Transverse colon (tissue), 4 donors: ENCODE data around the gene TVP23A.

ENCODE experiments used
- POLR2AphosphoS5 ChIP-seq, 3 donors: sonication (generic); formaldehyde crosslinking; IDR thresholded peaks; one replicate each; pipeline ENCODE4 v1.6.1; 2016; ENCODE audit warnings: antibody characterized with exemption in 3 of 3
- TF ChIP-seq, protein P1 (sequence below), 5 experiments: fragments of 200-600 bp in 3 of 5; fragments of 450-650 bp in 2 of 5; sonication (generic) in 3 of 5; IDR thresholded peaks; 1 replicate in 2 of 5; 2 replicates in 3 of 5; pipeline ENCODE4 v1.5.1; 2016 to 2017; ENCODE audit warnings: antibody characterized with exemption in 5 of 5, inconsistent platforms in 3 of 5, mild to moderate bottlenecking in 2 of 5, moderate library complexity in 1 of 5

DNA sequence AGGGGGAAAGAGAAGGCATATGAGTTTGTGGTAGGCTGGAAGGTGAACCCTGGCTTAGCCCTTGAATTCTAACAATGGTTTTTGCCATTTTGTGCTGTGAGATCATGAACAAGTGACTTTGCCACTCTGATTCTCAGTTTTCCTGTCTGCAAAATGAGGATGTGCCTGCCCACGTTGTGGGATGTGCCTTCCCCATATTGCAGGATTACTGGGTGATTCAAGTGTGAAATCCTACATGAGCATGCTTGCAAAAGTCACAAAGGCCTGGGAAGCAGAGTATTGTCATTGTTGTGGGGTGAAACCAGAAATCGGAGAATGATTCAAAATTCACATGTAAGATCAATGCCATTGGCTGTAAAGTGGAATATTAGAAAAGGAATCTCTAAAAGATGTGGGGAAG, 28.6 kb upstream of the TVP23A start:
- TF ChIP-seq, protein P1, sequence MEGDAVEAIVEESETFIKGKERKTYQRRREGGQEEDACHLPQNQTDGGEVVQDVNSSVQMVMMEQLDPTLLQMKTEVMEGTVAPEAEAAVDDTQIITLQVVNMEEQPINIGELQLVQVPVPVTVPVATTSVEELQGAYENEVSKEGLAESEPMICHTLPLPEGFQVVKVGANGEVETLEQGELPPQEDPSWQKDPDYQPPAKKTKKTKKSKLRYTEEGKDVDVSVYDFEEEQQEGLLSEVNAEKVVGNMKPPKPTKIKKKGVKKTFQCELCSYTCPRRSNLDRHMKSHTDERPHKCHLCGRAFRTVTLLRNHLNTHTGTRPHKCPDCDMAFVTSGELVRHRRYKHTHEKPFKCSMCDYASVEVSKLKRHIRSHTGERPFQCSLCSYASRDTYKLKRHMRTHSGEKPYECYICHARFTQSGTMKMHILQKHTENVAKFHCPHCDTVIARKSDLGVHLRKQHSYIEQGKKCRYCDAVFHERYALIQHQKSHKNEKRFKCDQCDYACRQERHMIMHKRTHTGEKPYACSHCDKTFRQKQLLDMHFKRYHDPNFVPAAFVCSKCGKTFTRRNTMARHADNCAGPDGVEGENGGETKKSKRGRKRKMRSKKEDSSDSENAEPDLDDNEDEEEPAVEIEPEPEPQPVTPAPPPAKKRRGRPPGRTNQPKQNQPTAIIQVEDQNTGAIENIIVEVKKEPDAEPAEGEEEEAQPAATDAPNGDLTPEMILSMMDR (IDR thresholded peaks at IDR 0.05): no peak
- no peak for TF ChIP-seq POLR2AphosphoS5 (IDR thresholded peaks at IDR 0.05)
